K562 (cell line): Measurements from ENCODE around the gene SERPINE1. TPM values are rescaled to one million over a fixed set of nuclear protein-coding genes. Genes with fewer than 3 reads are reported as not detected.

ENCODE experiments used
- FOXP1 ChIP-seq: sonication (generic); formaldehyde crosslinking; IDR thresholded peaks from 2 replicates; pipeline ENCODE4 v1.8.0; 2022; ENCODE audit warnings: mild to moderate bottlenecking, missing genetic modification reagents
- JUNB ChIP-seq: fragments of 450-650 bp; formaldehyde crosslinking; conservative IDR thresholded peaks from 2 replicates; pipeline ENCODE4 v1.4.0; 2020; ENCODE audit warnings: mild to moderate bottlenecking
- PRMT5 ChIP-seq: sonication (generic); formaldehyde crosslinking; IDR thresholded peaks from 2 replicates; pipeline ENCODE4 v1.5.0; 2020; ENCODE audit warnings: missing genetic modification reagents
- ZFPM2 ChIP-seq: fragments of 250-450 bp; sonication (Bioruptor Pico); IDR thresholded peaks from 2 replicates; pipeline ENCODE4 v1.5.1; 2022; ENCODE audit warnings: mild to moderate bottlenecking
- ZNF3 ChIP-seq: fragments of 250-450 bp; sonication (Bioruptor Pico); IDR thresholded peaks from 2 replicates; pipeline ENCODE4 v1.5.0; 2021; ENCODE audit warnings: mild to moderate bottlenecking, moderate library complexity
- ZNF668 ChIP-seq: fragments of 250-450 bp; sonication (Bioruptor Pico); IDR thresholded peaks from 2 replicates; pipeline ENCODE4 v1.8.0; 2022; ENCODE audit warnings: mild to moderate bottlenecking, inconsistent platforms
- polyA plus RNA-seq, 8 experiments: library from polyadenylated mRNA; depleted of rRNA in 4 of 8; stranded (reverse) in 5 of 8; unstranded in 3 of 8; fragments of >200 nt; fragmentation: Nextera tagmentation in 2 of 8; fragmentation: Illumina TruSeq in 1 of 8; extraction: Ambion mirVana in 2 of 8; extraction: Trizol in 1 of 8; gene quantifications; 2 replicates each; pipeline versions ENCODE4 v1.2.1 to v1.2.3, GENCODE V29; 2011 to 2014; ENCODE audit warnings: inconsistent platforms in 1 of 8, missing spikeins in 1 of 8
- total RNA-seq, 7 experiments: library from RNA; depleted of rRNA in 6 of 7; stranded (reverse); fragments of >200 nt in 6 of 7; fragmentation: Illumina TruSeq in 2 of 7; extraction: Trizol in 2 of 7; gene quantifications; 2 replicates each; pipeline versions ENCODE4 v1.2.1 to v1.2.3, GENCODE V29; 2011 to 2021; ENCODE audit warnings: low replicate concordance in 1 of 7
- TF ChIP-seq, protein P1 (sequence below): sonication (generic); formaldehyde crosslinking; IDR thresholded peaks from 2 replicates; pipeline ENCODE4 v1.9.0; 2022; ENCODE audit warnings: mild to moderate bottlenecking, missing genetic modification reagents
- TF ChIP-seq, protein P2 (sequence below): fragments of 250-450 bp; sonication (Bioruptor Pico); IDR thresholded peaks from 2 replicates; pipeline ENCODE4 v1.5.0; 2020; ENCODE audit warnings: mild to moderate bottlenecking, borderline replicate concordance
- TF ChIP-seq, protein P3 (sequence below): fragments of 450-650 bp; IDR thresholded peaks from 2 replicates; pipeline ENCODE4 v1.6.1; 2016; ENCODE audit warnings: mild to moderate bottlenecking, moderate library complexity

The SERPINE1 gene
- total and polyA plus RNA-seq, 9 of the 15 experiments (the other 6 are each of a cell fraction or from before 2014, with no cell fraction given) = 0.22 to 4.8 (median 0.91) TPM

DNA sequence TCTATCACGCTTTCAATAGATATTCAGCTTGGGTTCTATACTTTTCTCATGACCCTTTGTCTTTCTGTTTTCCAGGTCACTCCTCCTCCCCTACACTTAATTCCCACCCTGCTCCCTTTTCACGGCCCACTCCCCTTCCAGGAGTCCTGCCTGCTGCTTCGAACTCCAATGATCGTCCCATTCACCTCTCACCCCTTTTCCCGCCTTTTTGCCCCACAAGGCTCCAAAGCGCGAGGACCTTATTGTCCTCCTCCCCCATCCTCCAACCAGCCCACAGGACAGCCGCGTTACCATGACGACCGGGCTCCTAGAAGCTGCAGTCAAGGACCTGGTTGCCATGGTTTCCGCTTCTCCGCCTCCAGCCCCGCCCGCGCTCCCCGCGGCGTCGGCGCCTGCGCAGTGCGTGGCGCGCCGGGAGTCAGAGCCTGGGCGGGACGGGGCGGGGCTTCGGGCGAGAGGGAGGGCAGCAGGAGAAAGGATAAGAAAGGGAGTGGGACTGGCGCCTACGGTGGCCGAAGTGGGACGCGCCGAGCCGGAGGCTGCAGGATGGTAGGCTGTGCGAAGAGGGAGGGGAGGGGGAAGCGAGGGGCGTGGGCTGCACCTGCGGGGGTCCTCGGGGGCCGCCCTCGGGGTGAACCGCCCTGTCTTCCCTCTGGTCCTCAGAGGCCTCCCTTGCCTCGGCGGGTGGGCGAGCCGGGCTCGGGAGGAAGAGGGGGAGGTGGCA is 27.2 kb downstream of the SERPINE1 start, which contains the start of gene AP1S1 (continued):
- no peak for TF ChIP-seq ZNF3 (CRISPR knock-in tag)
- no peak for TF ChIP-seq ZFPM2 (CRISPR knock-in tag)
- TF ChIP-seq, protein P1, sequence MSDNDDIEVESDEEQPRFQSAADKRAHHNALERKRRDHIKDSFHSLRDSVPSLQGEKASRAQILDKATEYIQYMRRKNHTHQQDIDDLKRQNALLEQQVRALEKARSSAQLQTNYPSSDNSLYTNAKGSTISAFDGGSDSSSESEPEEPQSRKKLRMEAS (CRISPR knock-in tag) = peak; percentile 80
- TF ChIP-seq, protein P2, sequence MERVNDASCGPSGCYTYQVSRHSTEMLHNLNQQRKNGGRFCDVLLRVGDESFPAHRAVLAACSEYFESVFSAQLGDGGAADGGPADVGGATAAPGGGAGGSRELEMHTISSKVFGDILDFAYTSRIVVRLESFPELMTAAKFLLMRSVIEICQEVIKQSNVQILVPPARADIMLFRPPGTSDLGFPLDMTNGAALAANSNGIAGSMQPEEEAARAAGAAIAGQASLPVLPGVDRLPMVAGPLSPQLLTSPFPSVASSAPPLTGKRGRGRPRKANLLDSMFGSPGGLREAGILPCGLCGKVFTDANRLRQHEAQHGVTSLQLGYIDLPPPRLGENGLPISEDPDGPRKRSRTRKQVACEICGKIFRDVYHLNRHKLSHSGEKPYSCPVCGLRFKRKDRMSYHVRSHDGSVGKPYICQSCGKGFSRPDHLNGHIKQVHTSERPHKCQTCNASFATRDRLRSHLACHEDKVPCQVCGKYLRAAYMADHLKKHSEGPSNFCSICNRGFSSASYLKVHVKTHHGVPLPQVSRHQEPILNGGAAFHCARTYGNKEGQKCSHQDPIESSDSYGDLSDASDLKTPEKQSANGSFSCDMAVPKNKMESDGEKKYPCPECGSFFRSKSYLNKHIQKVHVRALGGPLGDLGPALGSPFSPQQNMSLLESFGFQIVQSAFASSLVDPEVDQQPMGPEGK (CRISPR knock-in tag) = no peak
- TF ChIP-seq, protein P3, sequence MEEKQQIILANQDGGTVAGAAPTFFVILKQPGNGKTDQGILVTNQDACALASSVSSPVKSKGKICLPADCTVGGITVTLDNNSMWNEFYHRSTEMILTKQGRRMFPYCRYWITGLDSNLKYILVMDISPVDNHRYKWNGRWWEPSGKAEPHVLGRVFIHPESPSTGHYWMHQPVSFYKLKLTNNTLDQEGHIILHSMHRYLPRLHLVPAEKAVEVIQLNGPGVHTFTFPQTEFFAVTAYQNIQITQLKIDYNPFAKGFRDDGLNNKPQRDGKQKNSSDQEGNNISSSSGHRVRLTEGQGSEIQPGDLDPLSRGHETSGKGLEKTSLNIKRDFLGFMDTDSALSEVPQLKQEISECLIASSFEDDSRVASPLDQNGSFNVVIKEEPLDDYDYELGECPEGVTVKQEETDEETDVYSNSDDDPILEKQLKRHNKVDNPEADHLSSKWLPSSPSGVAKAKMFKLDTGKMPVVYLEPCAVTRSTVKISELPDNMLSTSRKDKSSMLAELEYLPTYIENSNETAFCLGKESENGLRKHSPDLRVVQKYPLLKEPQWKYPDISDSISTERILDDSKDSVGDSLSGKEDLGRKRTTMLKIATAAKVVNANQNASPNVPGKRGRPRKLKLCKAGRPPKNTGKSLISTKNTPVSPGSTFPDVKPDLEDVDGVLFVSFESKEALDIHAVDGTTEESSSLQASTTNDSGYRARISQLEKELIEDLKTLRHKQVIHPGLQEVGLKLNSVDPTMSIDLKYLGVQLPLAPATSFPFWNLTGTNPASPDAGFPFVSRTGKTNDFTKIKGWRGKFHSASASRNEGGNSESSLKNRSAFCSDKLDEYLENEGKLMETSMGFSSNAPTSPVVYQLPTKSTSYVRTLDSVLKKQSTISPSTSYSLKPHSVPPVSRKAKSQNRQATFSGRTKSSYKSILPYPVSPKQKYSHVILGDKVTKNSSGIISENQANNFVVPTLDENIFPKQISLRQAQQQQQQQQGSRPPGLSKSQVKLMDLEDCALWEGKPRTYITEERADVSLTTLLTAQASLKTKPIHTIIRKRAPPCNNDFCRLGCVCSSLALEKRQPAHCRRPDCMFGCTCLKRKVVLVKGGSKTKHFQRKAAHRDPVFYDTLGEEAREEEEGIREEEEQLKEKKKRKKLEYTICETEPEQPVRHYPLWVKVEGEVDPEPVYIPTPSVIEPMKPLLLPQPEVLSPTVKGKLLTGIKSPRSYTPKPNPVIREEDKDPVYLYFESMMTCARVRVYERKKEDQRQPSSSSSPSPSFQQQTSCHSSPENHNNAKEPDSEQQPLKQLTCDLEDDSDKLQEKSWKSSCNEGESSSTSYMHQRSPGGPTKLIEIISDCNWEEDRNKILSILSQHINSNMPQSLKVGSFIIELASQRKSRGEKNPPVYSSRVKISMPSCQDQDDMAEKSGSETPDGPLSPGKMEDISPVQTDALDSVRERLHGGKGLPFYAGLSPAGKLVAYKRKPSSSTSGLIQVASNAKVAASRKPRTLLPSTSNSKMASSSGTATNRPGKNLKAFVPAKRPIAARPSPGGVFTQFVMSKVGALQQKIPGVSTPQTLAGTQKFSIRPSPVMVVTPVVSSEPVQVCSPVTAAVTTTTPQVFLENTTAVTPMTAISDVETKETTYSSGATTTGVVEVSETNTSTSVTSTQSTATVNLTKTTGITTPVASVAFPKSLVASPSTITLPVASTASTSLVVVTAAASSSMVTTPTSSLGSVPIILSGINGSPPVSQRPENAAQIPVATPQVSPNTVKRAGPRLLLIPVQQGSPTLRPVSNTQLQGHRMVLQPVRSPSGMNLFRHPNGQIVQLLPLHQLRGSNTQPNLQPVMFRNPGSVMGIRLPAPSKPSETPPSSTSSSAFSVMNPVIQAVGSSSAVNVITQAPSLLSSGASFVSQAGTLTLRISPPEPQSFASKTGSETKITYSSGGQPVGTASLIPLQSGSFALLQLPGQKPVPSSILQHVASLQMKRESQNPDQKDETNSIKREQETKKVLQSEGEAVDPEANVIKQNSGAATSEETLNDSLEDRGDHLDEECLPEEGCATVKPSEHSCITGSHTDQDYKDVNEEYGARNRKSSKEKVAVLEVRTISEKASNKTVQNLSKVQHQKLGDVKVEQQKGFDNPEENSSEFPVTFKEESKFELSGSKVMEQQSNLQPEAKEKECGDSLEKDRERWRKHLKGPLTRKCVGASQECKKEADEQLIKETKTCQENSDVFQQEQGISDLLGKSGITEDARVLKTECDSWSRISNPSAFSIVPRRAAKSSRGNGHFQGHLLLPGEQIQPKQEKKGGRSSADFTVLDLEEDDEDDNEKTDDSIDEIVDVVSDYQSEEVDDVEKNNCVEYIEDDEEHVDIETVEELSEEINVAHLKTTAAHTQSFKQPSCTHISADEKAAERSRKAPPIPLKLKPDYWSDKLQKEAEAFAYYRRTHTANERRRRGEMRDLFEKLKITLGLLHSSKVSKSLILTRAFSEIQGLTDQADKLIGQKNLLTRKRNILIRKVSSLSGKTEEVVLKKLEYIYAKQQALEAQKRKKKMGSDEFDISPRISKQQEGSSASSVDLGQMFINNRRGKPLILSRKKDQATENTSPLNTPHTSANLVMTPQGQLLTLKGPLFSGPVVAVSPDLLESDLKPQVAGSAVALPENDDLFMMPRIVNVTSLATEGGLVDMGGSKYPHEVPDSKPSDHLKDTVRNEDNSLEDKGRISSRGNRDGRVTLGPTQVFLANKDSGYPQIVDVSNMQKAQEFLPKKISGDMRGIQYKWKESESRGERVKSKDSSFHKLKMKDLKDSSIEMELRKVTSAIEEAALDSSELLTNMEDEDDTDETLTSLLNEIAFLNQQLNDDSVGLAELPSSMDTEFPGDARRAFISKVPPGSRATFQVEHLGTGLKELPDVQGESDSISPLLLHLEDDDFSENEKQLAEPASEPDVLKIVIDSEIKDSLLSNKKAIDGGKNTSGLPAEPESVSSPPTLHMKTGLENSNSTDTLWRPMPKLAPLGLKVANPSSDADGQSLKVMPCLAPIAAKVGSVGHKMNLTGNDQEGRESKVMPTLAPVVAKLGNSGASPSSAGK = peak; percentile 98
- TF ChIP-seq ZNF668 = no peak
- TF ChIP-seq FOXP1 (CRISPR knock-in tag) = 0 out of 2 replicates have a peak, but pooled peaks have one; percentile 65
- TF ChIP-seq JUNB (CRISPR knock-in tag) = no peak
- no peak for TF ChIP-seq PRMT5 (CRISPR knock-in tag)
